Renal pelvis (tissue), 4 donors: Measurements from ENCODE around the gene UBE2H. TPM values are rescaled to one million over a fixed set of nuclear protein-coding genes. Genes with fewer than 3 reads are reported as not detected.
A peak's percentile ranks its signal among the peaks of the same experiment; 100 is the strongest.
"Not testable (repeated sequence)": the region's sequence is repeated elsewhere in the genome, so short reads cannot be mapped to it uniquely, and the experiment has no call there.

ENCODE experiments used
- DNase-seq: peaks from one replicate; pipeline ENCODE4 v3.0.0-alpha.2; 2013
- polyA plus RNA-seq, 3 donors: library from polyadenylated mRNA; unstranded; fragments of 120-200 nt; gene quantifications; one replicate each; pipeline ENCODE4 v1.2.1, GENCODE V29; 2013; ENCODE audit not compliant: insufficient read length in 3 of 3

UBE2H gene
- polyA plus RNA-seq, 3 donors, result 103 to 114 (median 104) TPM

DNA sequence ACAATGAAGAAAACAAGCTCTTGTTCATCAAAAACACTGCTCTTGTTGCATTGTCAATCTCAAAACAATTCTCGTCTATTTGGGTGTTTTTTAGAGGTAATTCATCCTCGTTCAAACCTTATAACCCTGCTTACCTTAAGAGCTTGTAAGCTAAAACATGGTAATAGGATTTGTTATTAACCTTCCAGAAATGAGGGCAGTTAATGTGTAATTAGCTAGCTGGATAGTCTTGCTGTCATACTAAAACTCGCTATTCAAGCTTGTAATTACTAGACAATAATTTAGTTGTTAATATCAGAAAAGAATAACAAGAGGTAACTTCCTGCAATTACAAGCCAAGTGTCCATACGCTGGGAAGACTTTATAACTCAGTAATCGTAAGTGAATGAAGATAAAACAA lies 101.6 kb downstream of the UBE2H start:
- DNase-seq, result no peak

DNA sequence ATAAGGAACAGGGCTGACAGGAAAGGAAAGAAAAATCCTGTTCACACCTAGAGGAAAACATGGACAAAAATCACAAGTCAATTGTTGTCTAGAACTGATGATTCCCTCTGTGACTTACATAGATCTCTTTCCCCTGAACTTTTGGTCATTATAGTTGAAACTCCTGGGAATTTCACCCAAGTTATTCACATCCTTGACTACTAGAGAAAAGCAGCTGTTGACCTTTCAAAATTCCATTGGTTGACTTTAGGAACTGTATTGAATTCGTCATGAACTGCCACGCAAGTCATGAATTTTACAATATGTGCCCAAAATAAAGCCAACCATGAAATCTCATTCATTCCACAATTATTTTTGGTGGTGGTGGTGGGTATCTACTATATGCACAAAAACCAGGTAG lies 104.3 kb downstream of the UBE2H start:
- no peak for DNase-seq

- no peak for DNase-seq
Observed at GRCh38 chr7:129845972-129846327, 106.8 kb downstream of the UBE2H start.

- DNase-seq, result no peak
Observed at GRCh38 chr7:129845178-129845971, 107.4 kb downstream of the UBE2H start.

DNA sequence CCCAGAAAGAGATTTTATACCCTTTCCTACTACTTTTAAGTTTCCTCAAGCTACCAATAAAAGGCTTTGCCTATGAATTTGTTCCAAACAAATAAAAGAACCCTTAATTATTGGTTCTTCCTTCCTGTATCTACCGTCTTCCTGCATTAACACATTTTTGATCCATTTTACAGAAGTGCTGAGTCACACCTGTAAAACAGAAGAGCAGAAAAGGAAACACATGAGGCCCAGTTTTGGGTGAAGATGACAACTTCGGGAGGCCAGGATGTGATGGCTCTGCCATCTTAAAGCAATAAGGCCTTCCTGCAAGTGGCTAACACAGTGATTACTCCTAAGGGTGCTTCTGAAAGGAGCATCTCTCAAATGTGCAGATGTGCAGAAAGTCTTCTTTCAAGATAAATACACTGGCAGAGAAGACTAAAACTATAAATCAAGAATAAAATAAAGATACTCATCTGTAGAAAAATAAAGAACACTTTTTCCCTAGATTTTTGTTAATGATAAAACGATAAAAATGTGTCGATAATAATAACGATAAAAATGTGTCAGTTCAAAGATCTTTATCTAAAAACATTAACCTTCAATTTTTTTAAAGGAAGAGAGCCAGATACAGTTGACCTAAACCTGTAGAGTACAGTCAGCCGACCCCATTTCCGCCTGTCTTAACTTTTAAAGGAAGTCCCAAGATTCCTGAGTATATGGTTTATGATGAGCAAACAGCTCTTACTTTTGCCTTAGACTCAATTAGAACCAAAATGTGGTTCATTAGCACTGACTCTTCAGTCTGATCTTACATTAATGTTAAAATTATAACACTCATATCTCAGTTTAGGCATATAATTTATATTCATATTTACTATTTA lies 108.6 kb downstream of the UBE2H start:
- DNase-seq, result no peak

DNA sequence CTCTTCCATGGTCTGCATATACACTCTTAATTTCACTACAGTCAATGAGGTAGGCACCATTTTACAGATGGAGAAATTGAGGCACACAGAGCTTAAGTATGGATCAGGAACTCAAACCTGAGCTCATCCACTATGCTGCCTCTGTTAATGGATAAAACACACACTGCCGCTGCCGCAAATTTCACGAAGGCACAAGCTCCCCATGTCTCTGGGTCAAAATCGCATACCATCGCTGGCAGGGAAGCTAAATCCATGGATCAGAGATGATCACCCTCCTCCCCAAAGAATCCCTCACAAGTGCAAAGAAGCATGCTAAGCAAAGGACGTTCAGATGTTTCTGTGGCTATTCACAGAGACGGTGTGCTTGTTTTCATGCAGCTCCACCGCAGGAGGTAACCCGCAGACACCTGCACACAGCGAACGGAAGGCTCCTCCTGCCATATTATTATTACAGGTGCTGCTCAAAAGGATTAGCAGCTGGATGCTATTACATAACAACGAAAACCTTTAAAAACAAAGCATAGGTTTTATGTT lies 109.3 kb downstream of the UBE2H start:
- DNase-seq, result no peak

- DNase-seq, result no peak
Observed at GRCh38 chr7:129841465-129841864, 111.3 kb downstream of the UBE2H start.

DNA sequence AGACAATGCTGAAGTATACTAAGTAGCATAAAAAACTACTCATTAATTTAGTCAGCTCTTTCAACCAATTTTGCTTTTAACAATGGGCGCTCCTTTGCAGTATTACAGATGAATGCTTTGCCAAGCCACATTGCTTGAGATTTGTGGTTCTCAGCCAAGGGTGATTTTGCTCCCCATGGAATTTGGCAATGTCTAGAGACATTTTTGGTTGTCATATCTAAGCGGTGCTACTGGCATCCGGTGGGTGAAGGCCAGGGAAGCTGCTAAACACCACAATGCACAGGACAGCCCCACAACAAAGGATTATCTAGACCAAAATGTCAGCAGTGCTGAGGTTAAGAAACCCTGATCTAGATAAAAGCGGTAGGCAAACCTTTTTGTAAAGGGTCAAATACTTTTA lies 112.0 kb downstream of the UBE2H start:
- no peak for DNase-seq

DNA sequence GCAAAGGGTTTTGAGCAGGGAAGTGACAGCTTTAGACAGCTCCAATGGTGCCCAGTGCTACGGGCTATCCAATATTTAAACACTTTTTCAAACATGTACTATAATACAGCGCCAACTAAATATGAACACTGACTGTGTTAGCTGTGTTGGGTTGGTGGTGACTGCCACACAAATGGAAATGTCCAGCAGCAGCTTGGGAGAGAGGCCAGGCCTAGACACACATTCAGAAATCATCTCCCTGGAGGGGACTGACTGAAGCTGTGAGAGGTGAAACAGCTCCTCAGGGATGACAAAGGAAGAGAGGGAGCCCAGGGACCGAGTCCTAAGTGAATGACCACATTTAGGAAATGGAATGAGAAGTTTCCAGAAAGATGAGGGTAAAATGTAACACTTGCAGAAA lies 115.8 kb downstream of the UBE2H start:
- no peak for DNase-seq

DNA sequence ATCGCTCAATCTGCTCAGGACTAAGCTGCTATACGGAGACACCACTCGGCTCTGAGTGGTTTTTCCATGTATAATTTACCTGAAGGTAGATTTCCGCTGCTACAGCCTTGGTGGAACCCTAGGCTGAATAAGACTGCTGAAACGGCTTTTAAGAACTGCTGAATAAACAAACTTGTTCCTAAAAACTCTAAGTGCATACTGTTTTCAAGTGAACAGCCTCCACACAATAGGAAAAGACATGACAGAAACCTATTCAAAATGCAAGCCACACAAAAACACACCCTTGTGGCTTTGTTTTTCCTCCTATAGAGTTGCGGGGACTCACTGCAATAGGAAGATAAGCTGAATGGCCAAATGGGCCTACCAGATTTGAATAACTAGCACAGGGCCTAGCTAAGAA lies 117.2 kb downstream of the UBE2H start:
- no peak for DNase-seq

DNA sequence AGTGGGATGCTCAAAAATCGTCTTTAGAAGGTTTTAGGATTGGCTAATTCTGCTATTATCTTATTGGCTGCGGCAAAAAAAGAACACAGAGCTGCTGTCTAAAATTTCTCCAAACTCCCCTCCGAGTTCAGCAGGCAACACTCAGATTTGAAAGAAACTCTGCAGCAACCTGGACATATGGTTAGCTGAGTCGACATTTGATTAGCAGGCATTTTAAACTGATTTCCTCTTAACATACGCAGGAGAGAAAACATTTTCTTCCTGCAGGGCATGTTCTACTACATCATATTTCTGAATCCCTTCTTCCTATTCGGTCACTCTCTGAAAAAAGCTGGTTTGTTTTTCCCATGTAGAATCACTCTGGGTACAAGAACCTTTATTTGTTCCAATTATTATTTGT lies 119.4 kb downstream of the UBE2H start:
- not testable (repeated sequence) for DNase-seq

GRCh38 chr7:129832701-129833227 lies 120.0 kb downstream of the UBE2H start:
- DNase-seq, result no peak

DNA sequence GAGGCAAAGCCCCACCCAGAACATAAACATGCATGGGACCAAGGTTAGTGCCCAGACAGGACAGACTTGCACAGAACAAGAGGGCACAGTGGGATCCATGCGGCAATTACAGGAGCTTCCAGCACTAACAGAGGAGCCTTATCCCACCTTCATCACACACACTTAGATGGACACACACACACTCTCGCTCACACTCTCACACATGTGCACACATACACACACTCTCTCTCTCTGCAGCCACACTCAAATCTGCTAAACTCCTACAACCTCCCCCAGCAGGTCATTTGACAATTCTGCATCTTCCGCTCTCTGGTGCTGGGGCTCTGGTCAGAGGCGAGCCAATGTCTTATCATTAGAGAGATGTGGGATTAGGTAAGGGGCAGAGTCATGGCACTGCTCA lies 120.5 kb downstream of the UBE2H start:
- no peak for DNase-seq

GRCh38 chr7:129831424-129832058 lies 121.2 kb downstream of the UBE2H start:
- peak; percentile 72 for DNase-seq

DNA sequence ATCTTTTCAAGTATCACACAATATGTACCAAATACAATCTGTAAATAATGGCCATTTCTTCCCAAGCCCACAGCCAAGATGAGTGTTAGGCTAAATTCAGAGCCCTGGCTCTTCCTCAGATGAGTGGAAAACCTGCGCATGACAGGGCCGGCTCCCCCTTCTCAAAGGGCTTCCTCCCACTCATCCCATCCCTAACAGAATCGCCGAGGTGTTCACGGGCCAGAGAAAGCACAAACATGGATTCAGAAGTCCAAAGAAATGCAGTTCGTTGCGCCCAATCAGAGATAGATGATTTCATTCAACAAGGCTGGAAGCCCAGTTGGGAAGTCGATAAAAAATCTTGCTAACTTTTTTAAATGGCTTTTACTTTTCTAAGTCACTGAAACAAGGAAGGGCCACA lies 121.8 kb downstream of the UBE2H start:
- no peak for DNase-seq

- peak; percentile 82 for DNase-seq
Observed at GRCh38 chr7:129829737-129830631, 122.8 kb downstream of the UBE2H start.

DNA sequence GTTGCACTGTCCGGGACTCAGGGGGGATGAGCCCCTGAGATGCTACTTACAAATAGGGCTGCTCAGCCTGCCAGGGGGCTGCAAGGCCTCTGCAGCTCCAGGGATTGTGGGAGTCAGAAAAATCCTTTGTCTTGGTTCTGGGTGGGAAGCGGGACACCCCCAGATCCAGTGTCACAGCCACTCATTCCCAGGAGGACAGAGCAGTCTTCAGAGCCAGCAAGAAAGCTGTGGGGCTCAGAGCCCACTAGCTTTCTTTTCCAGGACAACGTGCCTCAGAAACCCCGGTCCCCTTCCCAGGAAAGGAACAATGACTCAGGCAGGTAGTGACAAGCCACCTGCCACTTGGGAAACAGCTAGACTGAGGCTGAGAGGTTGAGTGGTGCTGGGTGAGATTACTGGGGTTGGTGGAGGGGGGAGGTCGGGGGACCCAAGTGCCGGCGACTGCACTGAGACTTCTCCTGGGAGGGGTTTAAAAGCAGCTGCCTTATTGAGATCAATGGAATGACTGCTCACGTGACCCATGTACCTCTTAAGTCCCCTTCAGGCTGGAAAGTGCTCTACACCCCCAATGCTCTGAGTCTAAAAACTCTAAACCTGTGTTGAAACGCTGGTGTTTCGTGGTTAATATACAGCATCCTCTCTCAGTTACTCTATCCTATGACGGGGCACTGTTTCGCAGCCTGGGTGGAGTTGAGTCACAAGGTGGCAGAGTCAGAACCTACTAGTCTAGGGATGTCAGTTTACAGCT lies 123.6 kb downstream of the UBE2H start:
- DNase-seq, result no peak

- DNase-seq, result no peak
Observed at GRCh38 chr7:129828078-129828762, 124.5 kb downstream of the UBE2H start.

GRCh38 chr7:129827467-129827990 lies 125.2 kb downstream of the UBE2H start:
- no peak for DNase-seq
